Thoracic aorta (tissue), 2 donors: ENCODE results near the gene LCK. TPM values are rescaled to one million over a fixed set of nuclear protein-coding genes. Genes with fewer than 3 reads are reported as not detected.
A peak's percentile ranks its signal among the peaks of the same experiment; 100 is the strongest.

ENCODE experiments used
- ATAC-seq: fragments of 150-250 bp; one replicate; pipeline ENCODE4 v1.8.0; 2017; ENCODE audit warnings: low read depth; ENCODE audit not compliant: insufficient number of reproducible peaks, low FRiP score
- DNase-seq: peaks from one replicate; pipeline ENCODE4 v3.0.0-alpha.2; 2020; ENCODE audit warnings: low spot score
- H3K27ac ChIP-seq, 2 donors: fragments of 200-600 bp; sonication (generic); 1 replicate in 1 of 2; 2 replicates in 1 of 2; pipeline ENCODE4 v1.5.1; 2016; ENCODE audit warnings: mild to moderate bottlenecking in 2 of 2, moderate library complexity in 2 of 2
- H3K27me3 ChIP-seq: fragments of 200-600 bp; sonication (generic); replicated peaks from 2 replicates; pipeline ENCODE4 v1.6.0; 2016; ENCODE audit warnings: mild to moderate bottlenecking; ENCODE audit not compliant: insufficient read depth
- H3K36me3 ChIP-seq: fragments of 200-600 bp; sonication (generic); one replicate; pipeline ENCODE4 v1.5.1; 2016
- H3K4me1 ChIP-seq, 2 donors: fragments of 200-600 bp; sonication (generic); 1 replicate in 1 of 2; 2 replicates in 1 of 2; pipeline versions ENCODE4 v1.5.1 to v1.6.0; 2016; ENCODE audit warnings: low read depth in 2 of 2, mild to moderate bottlenecking in 1 of 2; ENCODE audit not compliant: control insufficient read depth in 1 of 2
- H3K4me3 ChIP-seq: fragments of 200-600 bp; sonication (generic); 2 replicates; pipeline ENCODE4 v1.5.1; 2016; ENCODE audit warnings: mild to moderate bottlenecking
- H3K9me3 ChIP-seq: fragments of 200-600 bp; sonication (generic); 2 replicates; pipeline ENCODE4 v1.5.1; 2016
- CTCF ChIP-seq: fragments of 200-600 bp; sonication (generic); IDR thresholded peaks from one replicate; pipeline ENCODE4 v1.5.1; 2019; ENCODE audit warnings: antibody characterized with exemption
- total RNA-seq, 2 donors: library from RNA; depleted of rRNA; stranded (reverse); fragments of >200 nt; gene quantifications; one replicate each; pipeline versions ENCODE4 v1.1.0 to v1.2.3, GENCODE V29; 2016

The LCK gene
- total RNA-seq, 2 donors from 2014 or later, result 4.1 to 10.5 TPM

GRCh38 chr1:32247983-32248889 lies 2.8 kb upstream of the LCK start:
- no peaks in the 10 kb centered on the region for H3K27me3 ChIP-seq
- ATAC-seq, result no peak
- no peaks in the 10 kb centered on the region for H3K9me3 ChIP-seq
- peaks cover 6 to 20% of the 10 kb centered on the region in 2 donors for H3K4me1 ChIP-seq
- peak overlapping the region; percentile 50 for H3K4me3 ChIP-seq
- peak; percentile 65 for DNase-seq
- H3K36me3 ChIP-seq, result no peaks in the 10 kb centered on the region
- peak; percentile 88 for TF ChIP-seq CTCF
- no peak overlapping the region for H3K27ac ChIP-seq

- peaks cover 6 to 20% of the 10 kb centered on the region in 2 donors for H3K4me1 ChIP-seq
- TF ChIP-seq CTCF, result no peak
- no peaks in the 10 kb centered on the region for H3K9me3 ChIP-seq
- no peak overlapping the region for H3K4me3 ChIP-seq
- no peaks in the 10 kb centered on the region for H3K27me3 ChIP-seq
- H3K27ac ChIP-seq, result no peak overlapping the region
- no peak for ATAC-seq
- H3K36me3 ChIP-seq, result no peaks in the 10 kb centered on the region
- DNase-seq, result no peak
These were observed 1.1 kb upstream of the LCK start for GRCh38 chr1:32249831-32250525.

GRCh38 chr1:32255072-32256071 lies 4.3 kb downstream of the LCK start:
- TF ChIP-seq CTCF, result no peak
- Histone ChIP-seq H3K4me3 (no peak overlapping the region), H3K9me3 (no peaks in the 10 kb centered on the region), H3K4me1 (no peaks in the 10 kb centered on the region), H3K36me3 (no peaks in the 10 kb centered on the region), H3K27me3 (no peaks in the 10 kb centered on the region), H3K27ac (no peak overlapping the region)
- ATAC-seq, result no peak
- DNase-seq, result no peak

GRCh38 chr1:32256473-32257226 lies 5.6 kb downstream of the LCK start:
- ATAC-seq (no peak), DNase-seq (no peak)
- TF ChIP-seq CTCF, result no peak
- H3K9me3 ChIP-seq, result no peaks in the 10 kb centered on the region
- no peaks in the 10 kb centered on the region for H3K4me1 ChIP-seq
- H3K4me3 ChIP-seq, result no peak overlapping the region
- no peaks in the 10 kb centered on the region for H3K36me3 ChIP-seq
- H3K27me3 ChIP-seq, result no peaks in the 10 kb centered on the region
- no peak overlapping the region for H3K27ac ChIP-seq
